B cell (primary cell): ENCODE results near the gene NTN1. TPM values are rescaled to one million over a fixed set of nuclear protein-coding genes. Genes with fewer than 3 reads are reported as not detected.

Experiments
- ATAC-seq: fragments of 200-7000 bp; cut with Tn5 transposase; one replicate; pipeline ENCODE4 v1.10.0; 2021; ENCODE audit warnings: low read depth, mild to moderate bottlenecking, moderate number of reproducible peaks, moderate library complexity
- CTCF ChIA-PET: fragments of 350-600 bp; sonication (Branson Sonifier 250); formaldehyde crosslinking; loops from one replicate; lab custom pipeline; 2021; ENCODE audit warnings: antibody characterized with exemption, inconsistent platforms; lab: Charles Lee
- POLR2A ChIA-PET: fragments of 350-600 bp; sonication (Branson Sonifier 250); formaldehyde crosslinking; loops from one replicate; lab custom pipeline; 2021; ENCODE audit warnings: antibody characterized with exemption; lab: Charles Lee
- DNase-seq: peaks from one replicate; pipeline ENCODE4 v3.0.0; 2013
- H2AFZ ChIP-seq: 2 replicates; pipeline ENCODE4 v1.6.1; 2012; ENCODE audit warnings: mild to moderate bottlenecking, low read depth, low read length; ENCODE audit not compliant: insufficient read depth, poor library complexity, severe bottlenecking
- H3K27ac ChIP-seq, 2 donors: 1 replicate in 1 of 2; 2 replicates in 1 of 2; pipeline ENCODE4 v1.5.1; 2012 to 2013; ENCODE audit warnings: low read length in 2 of 2, mild to moderate bottlenecking in 2 of 2, moderate library complexity in 1 of 2
- H3K27me3 ChIP-seq, 4 experiments: fragments of 200-600 bp in 1 of 4; sonication (generic) in 1 of 4; replicated peaks in 1 of 4; 1 replicate in 2 of 4; 2 replicates in 2 of 4; pipeline versions ENCODE4 v1.6.1 to v1.7.0; 2013 to 2016; ENCODE audit warnings: low read length in 3 of 4, mild to moderate bottlenecking in 2 of 4, mixed read lengths in 1 of 4, moderate library complexity in 1 of 4; ENCODE audit not compliant: insufficient read depth in 4 of 4, control insufficient read depth in 3 of 4; ENCODE audit errors: control extremely low read depth in 1 of 4
- H3K36me3 ChIP-seq, 2 experiments: replicated peaks in 1 of 2; 1 replicate in 1 of 2; 2 replicates in 1 of 2; pipeline versions ENCODE4 v1.6.1 to v1.7.1; 2013; ENCODE audit warnings: low read length in 1 of 2; ENCODE audit not compliant: insufficient read depth in 2 of 2, control insufficient read depth in 1 of 2; ENCODE audit errors: control extremely low read depth in 1 of 2, extremely low read depth in 1 of 2
- H3K4me1 ChIP-seq, 2 donors: fragments of 200-600 bp in 1 of 2; sonication (generic) in 1 of 2; 1 replicate in 1 of 2; 2 replicates in 1 of 2; pipeline versions ENCODE4 v1.5.1 to v1.6.1; 2013 to 2017; ENCODE audit warnings: low read length in 2 of 2; ENCODE audit not compliant: control insufficient read depth in 2 of 2, insufficient read depth in 2 of 2
- H3K4me2 ChIP-seq: replicated peaks from 2 replicates; pipeline ENCODE3; 2012; ENCODE audit warnings: mild to moderate bottlenecking, low read depth, low read length; ENCODE audit not compliant: poor library complexity, severe bottlenecking
- H3K4me3 ChIP-seq, 5 experiments: fragments of 200-600 bp in 1 of 5; sonication (generic) in 1 of 5; 1 replicate in 3 of 5; 2 replicates in 2 of 5; pipeline versions ENCODE4 v1.5.1 to v1.7.0; 2011 to 2016; ENCODE audit warnings: low read length in 4 of 5, mild to moderate bottlenecking in 4 of 5, low read depth in 2 of 5, control low read depth in 1 of 5, moderate library complexity in 1 of 5; ENCODE audit not compliant: insufficient read depth in 1 of 5; ENCODE audit errors: control extremely low read depth in 1 of 5, extremely low read depth in 1 of 5
- H3K79me2 ChIP-seq: fragments of 200-600 bp; sonication (generic); one replicate; pipeline ENCODE4 v1.6.0; 2016; ENCODE audit warnings: low read length; ENCODE audit not compliant: control insufficient read depth, insufficient read depth
- H3K9ac ChIP-seq: fragments of 200-600 bp; sonication (generic); 2 replicates; pipeline ENCODE4 v1.6.1; 2017; ENCODE audit warnings: mild to moderate bottlenecking, low read length, moderate library complexity
- H3K9me3 ChIP-seq, 3 donors: one replicate each; pipeline versions ENCODE4 v1.6.1 to v1.7.1; 2013; ENCODE audit warnings: low read length in 2 of 3; ENCODE audit not compliant: control insufficient read depth in 2 of 3, insufficient read depth in 1 of 3; ENCODE audit errors: control extremely low read depth in 1 of 3
- H4K20me1 ChIP-seq: 2 replicates; pipeline ENCODE4 v1.6.0; 2012; ENCODE audit warnings: mild to moderate bottlenecking, low read length; ENCODE audit not compliant: insufficient read depth, control insufficient read depth, poor library complexity, severe bottlenecking
- H3K27ac Mint-ChIP-seq: one replicate; pipeline ENCODE4 v1.8.0; 2021; ENCODE audit warnings: mixed read lengths
- H3K27me3 Mint-ChIP-seq: one replicate; pipeline ENCODE4 v1.8.0; 2021; ENCODE audit warnings: mixed read lengths
- H3K4me1 Mint-ChIP-seq: one replicate; pipeline ENCODE4 v1.8.0; 2021; ENCODE audit warnings: mixed read lengths
- H3K4me3 Mint-ChIP-seq: one replicate; pipeline ENCODE4 v1.8.0; 2021; ENCODE audit warnings: mixed read lengths
- H3K9me3 Mint-ChIP-seq: one replicate; pipeline ENCODE4 v1.8.0; 2022; ENCODE audit warnings: mixed read lengths; ENCODE audit not compliant: insufficient read depth
- CTCF ChIP-seq: fragments of 200-600 bp; IDR thresholded peaks from one replicate; pipeline ENCODE4 v1.8.0; 2022; ENCODE audit warnings: antibody characterized with exemption, mild to moderate bottlenecking
- EZH2 ChIP-seq: IDR thresholded peaks from 2 replicates; pipeline ENCODE4 v1.6.1; 2012; ENCODE audit warnings: borderline replicate concordance, low read depth, mild to moderate bottlenecking, moderate library complexity, low read length; ENCODE audit not compliant: insufficient read depth, poor library complexity, severe bottlenecking
- WGBS: methylation state at CpG from one replicate; pipeline ENCODE4 v1.1.5; 2013; ENCODE audit warnings: missing lambda C conversion rate; ENCODE audit not compliant: insufficient coverage; 5-methylcytosine and 5-hydroxymethylcytosine counted together
- intact Hi-C: fragments of 100-400 bp; cut with micrococcal nuclease; formaldehyde crosslinking; loops from one replicate; pipeline ENCODE4 v1.10.0; 2022
- polyA plus RNA-seq: library from polyadenylated mRNA; depleted of rRNA; stranded (reverse); fragments of >200 nt; gene quantifications from 2 replicates; pipeline ENCODE4 v1.2.3, GENCODE V29; 2012
- total RNA-seq, 2 donors: library from RNA; stranded (reverse); fragments of 120-200 nt in 1 of 2; gene quantifications; 1 replicate in 1 of 2; 2 replicates in 1 of 2; pipeline versions ENCODE4 v1.2.3 to v1.2.4, GENCODE V29; 2013 to 2022

The NTN1 gene
- total and polyA plus RNA-seq, 2 donors (not counting 1 experiment from before 2014, with no cell fraction given): 0.10 to 0.25 TPM

DNA sequence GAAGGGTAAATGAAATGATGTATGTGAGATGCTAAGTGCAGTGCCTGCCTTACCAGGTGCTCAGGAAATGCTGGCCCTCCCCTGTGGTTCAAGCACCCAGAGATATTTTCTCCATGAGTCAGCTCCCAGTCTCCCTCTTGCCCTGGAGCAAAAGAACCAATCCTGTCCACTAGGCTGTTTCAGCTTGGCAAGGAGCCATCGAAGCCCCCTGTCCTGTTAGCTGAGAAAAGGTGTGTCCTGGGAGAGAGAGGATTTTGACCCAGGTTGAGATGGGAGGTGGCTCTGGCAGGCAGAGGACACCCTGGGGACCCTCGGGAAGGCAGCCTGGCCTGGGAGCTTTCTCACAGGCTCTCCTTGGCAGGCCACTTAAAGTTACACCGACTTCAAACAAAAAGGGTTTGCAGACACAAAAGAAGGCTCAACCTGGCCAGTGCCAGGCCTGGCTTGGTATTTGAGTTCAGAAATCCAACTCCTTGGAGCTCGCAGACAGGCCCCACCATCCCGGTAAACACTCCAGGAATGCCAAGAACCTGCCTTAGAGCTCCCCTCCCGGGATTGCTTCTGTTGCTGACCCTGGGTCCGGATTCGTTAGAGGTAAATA lies 29.6 kb downstream of the NTN1 start:
- 90% methylated on average over 8 of the region's 8 CpGs for WGBS
- Histone ChIP-seq H3K4me1 (no peaks in the 10 kb centered on the region), H3K27me3 (peaks cover 0 to 2% (median 0%) of the 10 kb centered on the region in 4 experiments), H3K9me3 (peaks cover 0 to 9% (median 0%) of the 10 kb centered on the region in 3 donors), H3K36me3 (no peaks in the 10 kb centered on the region), H3K4me3 (no peak overlapping the region), H2AFZ (no peak overlapping the region), H3K4me2 (no peak overlapping the region), H4K20me1 (no peaks in the 10 kb centered on the region), H3K79me2 (no peaks in the 10 kb centered on the region), H3K9ac (no peak overlapping the region), H3K27ac (no peak overlapping the region)
- intact Hi-C loops: no loop called here
- ATAC-seq: no peak
- no peak for DNase-seq
- no peaks in the 10 kb centered on the region for H3K4me1 Mint-ChIP-seq
- TF ChIP-seq CTCF (no peak), EZH2 (no peak)
- ChIA-PET POLR2A (no interaction called here), CTCF (interaction anchor here (0.8 kb wide), 1 partner anchor 13 kb away, joined by 3 read pairs; no protein-coding TSS in a partner anchor)
- H3K9me3 Mint-ChIP-seq: peaks cover 4% of the 10 kb centered on the region
- no peak overlapping the region for H3K27ac Mint-ChIP-seq
- peaks cover 13% of the 10 kb centered on the region for H3K27me3 Mint-ChIP-seq
- H3K4me3 Mint-ChIP-seq: no peak overlapping the region

DNA sequence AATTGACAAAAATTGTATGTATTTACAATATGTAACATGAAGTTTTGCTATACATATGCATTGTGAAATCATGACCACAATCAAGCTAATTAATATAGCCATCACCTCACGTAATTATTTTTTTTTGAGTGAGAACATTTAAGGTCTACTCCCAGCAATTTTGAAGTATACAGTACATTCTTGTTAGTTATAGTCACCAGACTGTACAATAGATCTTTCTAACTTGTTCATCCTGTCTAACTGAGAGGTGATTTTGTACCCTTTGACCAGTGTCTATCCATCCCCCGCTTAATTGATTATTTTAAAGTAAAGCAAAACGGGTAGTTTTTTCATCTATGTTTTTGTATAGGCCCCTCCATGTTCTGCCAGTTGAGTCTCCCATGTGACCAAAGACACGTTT lies 30.3 kb downstream of the NTN1 start:
- ChIA-PET CTCF (no interaction called here), POLR2A (no interaction called here)
- no peak for DNase-seq
- TF ChIP-seq EZH2 (no peak), CTCF (no peak)
- no peak overlapping the region for H3K27ac ChIP-seq
- intact Hi-C loops: no loop called here
- no peaks in the 10 kb centered on the region for H4K20me1 ChIP-seq
- H3K4me3 Mint-ChIP-seq: no peak overlapping the region
- no peaks in the 10 kb centered on the region for H3K4me1 Mint-ChIP-seq
- peaks cover 8% of the 10 kb centered on the region for H3K27me3 Mint-ChIP-seq
- H3K4me2 ChIP-seq: no peak overlapping the region
- no peak for ATAC-seq
- no peaks in the 10 kb centered on the region for H3K4me1 ChIP-seq
- H3K36me3 ChIP-seq: no peaks in the 10 kb centered on the region
- H3K27ac Mint-ChIP-seq: no peak overlapping the region
- no peak overlapping the region for H2AFZ ChIP-seq
- no peak overlapping the region for H3K9ac ChIP-seq
- 60% methylated on average over 2 of the region's 4 CpGs for WGBS
- peaks cover 0 to 2% (median 0%) of the 10 kb centered on the region in 4 experiments for H3K27me3 ChIP-seq
- H3K9me3 Mint-ChIP-seq: peaks cover 4% of the 10 kb centered on the region
- H3K79me2 ChIP-seq: no peaks in the 10 kb centered on the region
- H3K9me3 ChIP-seq: peaks cover 0 to 9% (median 0%) of the 10 kb centered on the region in 3 donors
- no peak overlapping the region for H3K4me3 ChIP-seq
